ENCODE measurements around the gene ICOSLG.
"Not testable (repeated sequence)": the region's sequence is repeated elsewhere in the genome, so short reads cannot be mapped to it uniquely, and the experiment has no call there.

Gene ICOSLG

GRCh38 chr21:44225605-44226004 is 15.1 kb downstream of the ICOSLG start:
- DNase-seq (ENCODE audit: low spot score), result not testable (repeated sequence)

GRCh38 chr21:44223334-44223733 is 17.4 kb downstream of the ICOSLG start:
- not testable (repeated sequence) for DNase-seq (ENCODE audit: low spot score)

GRCh38 chr21:44220674-44221073 is 20.1 kb downstream of the ICOSLG start:
- not testable (repeated sequence) for DNase-seq (ENCODE audit: low spot score)

- DNase-seq (ENCODE audit: low spot score), result not testable (repeated sequence)
Measured at GRCh38 chr21:44218461-44218860, 22.3 kb downstream of the ICOSLG start.

GRCh38 chr21:44211978-44212377 is 28.8 kb downstream of the ICOSLG start:
- not testable (repeated sequence) for DNase-seq (ENCODE audit: low spot score)

GRCh38 chr21:44211574-44211973 is 29.2 kb downstream of the ICOSLG start:
- not testable (repeated sequence) for DNase-seq (ENCODE audit: low spot score)

GRCh38 chr21:44207860-44208646 is 32.7 kb downstream of the ICOSLG start:
- not testable (repeated sequence) for DNase-seq (ENCODE audit: low spot score)

GRCh38 chr21:44206698-44207676 is 33.8 kb downstream of the ICOSLG start:
- not testable (repeated sequence) for DNase-seq (ENCODE audit: low spot score)

- DNase-seq (ENCODE audit: low spot score), result not testable (repeated sequence)
Measured at GRCh38 chr21:44206187-44206586, 34.6 kb downstream of the ICOSLG start.

GRCh38 chr21:44202590-44203299 is 38.0 kb downstream of the ICOSLG start:
- DNase-seq (ENCODE audit: low spot score), result not testable (repeated sequence)

GRCh38 chr21:44199997-44200396 is 40.7 kb downstream of the ICOSLG start:
- DNase-seq (ENCODE audit: low spot score), result not testable (repeated sequence)

GRCh38 chr21:44199448-44199847 is 41.3 kb downstream of the ICOSLG start:
- DNase-seq (ENCODE audit: low spot score), result no peak

- not testable (repeated sequence) for DNase-seq (ENCODE audit: low spot score)
Measured at GRCh38 chr21:44197156-44197516, 43.6 kb downstream of the ICOSLG start.

GRCh38 chr21:44196212-44197155 is 44.3 kb downstream of the ICOSLG start:
- not testable (repeated sequence) for DNase-seq (ENCODE audit: low spot score)

- not testable (repeated sequence) for DNase-seq (ENCODE audit: low spot score)
Measured at GRCh38 chr21:44194888-44195287, 45.9 kb downstream of the ICOSLG start.

GRCh38 chr21:44194451-44194850 is 46.3 kb downstream of the ICOSLG start:
- not testable (repeated sequence) for DNase-seq (ENCODE audit: low spot score)

- not testable (repeated sequence) for DNase-seq (ENCODE audit: low spot score)
Measured at GRCh38 chr21:44193108-44193507, 47.6 kb downstream of the ICOSLG start.

GRCh38 chr21:44190349-44191271 is 50.1 kb downstream of the ICOSLG start:
- DNase-seq (ENCODE audit: low spot score), result not testable (repeated sequence)

- not testable (repeated sequence) for DNase-seq (ENCODE audit: low spot score)
Measured at GRCh38 chr21:44184862-44185261, 55.9 kb downstream of the ICOSLG start.

GRCh38 chr21:44182202-44182601 is 58.5 kb downstream of the ICOSLG start:
- DNase-seq (ENCODE audit: low spot score), result not testable (repeated sequence)

Measured in cerebellar cortex (tissue), 1 donor.